ENCODE results near the gene TEX10. TPM values are rescaled to one million over a fixed set of nuclear protein-coding genes. Genes with fewer than 3 reads are reported as not detected.
A peak's percentile ranks its signal among the peaks of the same experiment; 100 is the strongest.

TEX10 gene
- total RNA-seq, 4 donors from 2014 or later: 17.1 to 33.6 (median 22.9) TPM

DNA sequence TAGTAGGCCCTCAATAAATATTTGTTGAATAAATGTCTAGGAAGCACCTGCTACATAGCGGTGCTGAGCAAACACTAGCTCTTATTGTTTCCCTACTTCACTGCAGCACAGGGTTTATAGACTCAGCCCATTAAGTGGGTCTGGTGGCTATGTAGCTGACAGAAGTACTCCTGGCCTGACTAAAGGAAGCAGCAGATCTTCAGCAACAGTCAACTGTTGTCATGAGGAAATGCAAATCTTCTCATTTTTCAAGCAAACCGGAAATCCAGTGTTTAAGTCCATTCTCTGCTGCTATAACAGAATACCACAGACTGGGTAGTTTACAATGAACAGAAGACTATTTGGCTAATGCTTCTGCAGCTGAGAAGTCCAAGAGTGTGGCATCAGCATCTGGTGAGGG lies 2.8 kb upstream of the TEX10 start:
- no peak for DNase-seq (ENCODE audit: low spot score in 2 of 2)
- H3K4me3 ChIP-seq: no peak overlapping the region
- peaks cover 13% of the 10 kb centered on the region for H3K4me1 ChIP-seq
- no peaks in the 10 kb centered on the region for H3K9me3 ChIP-seq
- TF ChIP-seq POLR2A (IDR thresholded peaks at IDR 0.05) (no peak), EP300 (IDR thresholded peaks at IDR 0.05) (no peak)
- WGBS: 94% methylated on average over 2 of the region's 2 CpGs
- no peaks in the 10 kb centered on the region for H3K27me3 ChIP-seq
- no peak overlapping the region for H3K27ac ChIP-seq
- no peaks in the 10 kb centered on the region for H3K36me3 ChIP-seq

DNA sequence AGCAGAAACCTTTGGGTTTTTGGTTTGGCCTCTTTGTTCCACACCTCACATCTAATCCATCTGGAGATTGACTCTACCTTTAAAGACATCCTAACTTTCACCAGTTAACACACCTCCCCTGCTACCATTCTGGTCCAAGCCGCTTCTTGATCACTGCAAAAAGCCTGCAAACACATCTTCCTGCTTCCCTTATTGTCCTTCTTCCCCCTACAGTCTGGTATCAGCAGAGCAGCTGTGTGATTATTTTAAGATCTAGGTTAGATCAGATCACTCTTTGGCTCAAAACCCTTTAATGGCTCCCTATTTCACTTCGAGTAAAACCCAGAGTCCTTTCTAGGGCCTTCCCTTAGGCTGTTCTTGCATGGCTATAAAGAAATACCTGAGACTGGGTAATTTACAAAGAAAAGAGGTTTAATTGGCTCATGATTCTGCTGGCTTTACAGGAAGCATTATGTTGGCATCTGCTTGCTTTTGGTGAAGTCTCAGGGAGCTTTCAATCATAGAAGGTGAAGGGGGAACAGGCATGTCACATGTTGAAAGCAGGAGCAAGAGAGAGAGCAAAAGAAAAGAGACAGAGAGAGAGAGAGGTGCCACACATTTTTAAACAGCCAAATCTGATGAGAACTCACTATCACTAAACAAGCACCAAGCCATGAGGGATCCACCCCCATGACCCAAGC lies 1.5 kb upstream of the TEX10 start:
- no peak overlapping the region for H3K27ac ChIP-seq
- H3K4me1 ChIP-seq: peaks cover 19% of the 10 kb centered on the region
- no peaks in the 10 kb centered on the region for H3K36me3 ChIP-seq
- no peak overlapping the region for H3K4me3 ChIP-seq
- H3K9me3 ChIP-seq: no peaks in the 10 kb centered on the region
- TF ChIP-seq POLR2AphosphoS5 (IDR thresholded peaks at IDR 0.05) (no peak), EP300 (IDR thresholded peaks at IDR 0.05) (no peak), POLR2A (IDR thresholded peaks at IDR 0.05) (no peak)
- TF ChIP-seq, protein P1, sequence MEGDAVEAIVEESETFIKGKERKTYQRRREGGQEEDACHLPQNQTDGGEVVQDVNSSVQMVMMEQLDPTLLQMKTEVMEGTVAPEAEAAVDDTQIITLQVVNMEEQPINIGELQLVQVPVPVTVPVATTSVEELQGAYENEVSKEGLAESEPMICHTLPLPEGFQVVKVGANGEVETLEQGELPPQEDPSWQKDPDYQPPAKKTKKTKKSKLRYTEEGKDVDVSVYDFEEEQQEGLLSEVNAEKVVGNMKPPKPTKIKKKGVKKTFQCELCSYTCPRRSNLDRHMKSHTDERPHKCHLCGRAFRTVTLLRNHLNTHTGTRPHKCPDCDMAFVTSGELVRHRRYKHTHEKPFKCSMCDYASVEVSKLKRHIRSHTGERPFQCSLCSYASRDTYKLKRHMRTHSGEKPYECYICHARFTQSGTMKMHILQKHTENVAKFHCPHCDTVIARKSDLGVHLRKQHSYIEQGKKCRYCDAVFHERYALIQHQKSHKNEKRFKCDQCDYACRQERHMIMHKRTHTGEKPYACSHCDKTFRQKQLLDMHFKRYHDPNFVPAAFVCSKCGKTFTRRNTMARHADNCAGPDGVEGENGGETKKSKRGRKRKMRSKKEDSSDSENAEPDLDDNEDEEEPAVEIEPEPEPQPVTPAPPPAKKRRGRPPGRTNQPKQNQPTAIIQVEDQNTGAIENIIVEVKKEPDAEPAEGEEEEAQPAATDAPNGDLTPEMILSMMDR (IDR thresholded peaks at IDR 0.05): no peak
- 88% methylated on average over 2 of the region's 2 CpGs for WGBS
- no peak for DNase-seq (ENCODE audit: low spot score in 2 of 2)
- no peaks in the 10 kb centered on the region for H3K27me3 ChIP-seq

DNA sequence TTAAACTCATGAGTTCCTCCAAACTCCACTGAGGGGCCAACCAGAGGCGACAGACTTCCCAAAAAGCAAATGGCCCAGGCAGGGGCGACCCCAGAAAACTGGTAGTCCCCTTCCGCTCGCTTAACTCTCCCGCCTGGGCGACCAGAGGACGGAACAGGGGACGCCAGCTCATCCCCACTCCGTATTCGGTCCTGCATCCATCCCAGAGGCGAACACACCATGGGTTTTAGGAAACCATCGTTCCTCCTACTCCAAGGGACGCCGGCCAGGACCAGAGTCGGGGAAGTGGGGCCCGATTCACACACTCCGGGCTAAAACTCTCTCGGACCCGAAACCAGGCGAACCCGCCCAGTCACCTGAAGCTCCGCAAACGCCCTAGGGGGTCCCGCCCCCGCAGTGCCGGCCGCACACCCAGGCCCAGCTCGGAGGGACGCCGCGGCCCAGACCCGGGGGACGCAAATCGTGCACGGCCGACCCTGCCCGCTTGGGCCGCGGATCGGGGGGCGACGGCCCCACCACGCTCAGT lies 478 bp downstream of the TEX10 start:
- DNase-seq (ENCODE audit: low spot score in 2 of 2): peak; percentile 65 to 76
- Histone ChIP-seq H3K36me3 (no peaks in the 10 kb centered on the region), H3K4me3 (peak overlapping the region; percentile 86), H3K4me1 (peaks cover 19% of the 10 kb centered on the region), H3K9me3 (no peaks in the 10 kb centered on the region), H3K27ac (peak overlapping the region; percentile 82), H3K27me3 (no peaks in the 10 kb centered on the region)
- WGBS: 1% methylated on average over 26 of the region's 43 CpGs
- TF ChIP-seq POLR2A (IDR thresholded peaks at IDR 0.05): no peak
- TF ChIP-seq, protein P1 (IDR thresholded peaks at IDR 0.05): no peak
- no peak for TF ChIP-seq POLR2AphosphoS5 (IDR thresholded peaks at IDR 0.05)
- TF ChIP-seq EP300 (IDR thresholded peaks at IDR 0.05): no peak

DNA sequence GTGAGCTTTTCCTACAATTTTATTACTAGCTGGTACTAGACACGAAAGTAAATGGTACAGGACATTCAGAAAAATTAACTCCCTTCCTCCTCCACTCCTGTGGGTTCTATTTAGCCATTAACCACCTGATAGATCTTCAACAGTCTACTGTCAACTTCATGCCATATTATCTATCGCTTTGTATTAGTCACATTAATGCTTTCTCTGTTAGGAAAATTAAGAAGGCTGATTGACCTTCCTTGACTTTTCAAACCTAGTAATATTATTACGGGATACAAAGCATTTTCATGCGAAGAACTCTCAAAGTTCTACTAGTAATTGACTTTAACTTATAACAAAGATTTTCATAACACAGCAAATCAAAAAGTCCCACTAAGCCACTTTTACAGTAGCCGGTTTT lies 1.2 kb downstream of the TEX10 start:
- Histone ChIP-seq H3K4me3 (peak overlapping the region; percentile 86), H3K36me3 (peaks cover 6% of the 10 kb centered on the region), H3K27ac (no peak overlapping the region), H3K9me3 (no peaks in the 10 kb centered on the region), H3K4me1 (peaks cover 21% of the 10 kb centered on the region), H3K27me3 (no peaks in the 10 kb centered on the region)
- TF ChIP-seq EP300 (IDR thresholded peaks at IDR 0.05) (no peak), POLR2AphosphoS5 (IDR thresholded peaks at IDR 0.05) (no peak), POLR2A (IDR thresholded peaks at IDR 0.05) (no peak)
- TF ChIP-seq, protein P1 (IDR thresholded peaks at IDR 0.05): no peak
- no peak for DNase-seq (ENCODE audit: low spot score in 2 of 2)
- 41% methylated on average over 5 of the region's 5 CpGs for WGBS

DNA sequence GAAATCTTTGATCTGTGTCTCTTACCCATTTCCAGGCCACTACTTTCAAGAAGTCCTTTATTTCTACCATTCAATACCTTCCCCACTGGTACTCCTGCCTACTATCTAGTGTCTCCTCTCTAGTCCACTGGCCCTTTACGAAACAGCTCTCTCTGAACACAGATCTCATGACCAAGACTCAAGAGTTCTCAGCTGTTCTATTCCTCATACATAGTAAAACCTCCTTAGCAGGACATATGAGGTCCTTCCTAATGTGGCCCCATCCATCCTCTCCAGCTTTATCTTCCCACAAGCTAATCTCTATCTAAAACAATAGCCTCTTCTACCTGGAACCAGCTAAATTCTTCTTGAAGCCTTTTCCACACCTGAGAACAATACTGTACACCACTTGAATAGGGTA lies 2.6 kb downstream of the TEX10 start:
- no peak for DNase-seq (ENCODE audit: low spot score in 2 of 2)
- H3K9me3 ChIP-seq: no peaks in the 10 kb centered on the region
- no peak overlapping the region for H3K27ac ChIP-seq
- peaks cover 22% of the 10 kb centered on the region for H3K4me1 ChIP-seq
- WGBS: 95% methylated on average over 1 of the region's 1 CpG
- H3K27me3 ChIP-seq: no peaks in the 10 kb centered on the region
- TF ChIP-seq EP300 (IDR thresholded peaks at IDR 0.05) (no peak), POLR2AphosphoS5 (IDR thresholded peaks at IDR 0.05) (no peak), POLR2A (IDR thresholded peaks at IDR 0.05) (no peak)
- TF ChIP-seq, protein P1 (IDR thresholded peaks at IDR 0.05): no peak
- peaks cover 10% of the 10 kb centered on the region for H3K36me3 ChIP-seq
- no peak overlapping the region for H3K4me3 ChIP-seq

All from suprapubic skin (tissue), 4 donors.